PC-9 (cell line): Measurements from ENCODE around the gene KAZALD1.

ENCODE experiments used
- EZH2 ChIP-seq: fragments of 200-600 bp; sonication (generic); IDR thresholded peaks from 2 replicates; pipeline ENCODE4 v1.8.0; 2017; ENCODE audit warnings: antibody characterized with exemption, low read depth
- TF ChIP-seq, protein P1 (sequence below): fragments of 200-600 bp; sonication (generic); conservative IDR thresholded peaks from 2 replicates; pipeline ENCODE4 v1.6.1; 2017; ENCODE audit warnings: mixed run types, antibody characterized with exemption, mild to moderate bottlenecking, moderate library complexity

DNA sequence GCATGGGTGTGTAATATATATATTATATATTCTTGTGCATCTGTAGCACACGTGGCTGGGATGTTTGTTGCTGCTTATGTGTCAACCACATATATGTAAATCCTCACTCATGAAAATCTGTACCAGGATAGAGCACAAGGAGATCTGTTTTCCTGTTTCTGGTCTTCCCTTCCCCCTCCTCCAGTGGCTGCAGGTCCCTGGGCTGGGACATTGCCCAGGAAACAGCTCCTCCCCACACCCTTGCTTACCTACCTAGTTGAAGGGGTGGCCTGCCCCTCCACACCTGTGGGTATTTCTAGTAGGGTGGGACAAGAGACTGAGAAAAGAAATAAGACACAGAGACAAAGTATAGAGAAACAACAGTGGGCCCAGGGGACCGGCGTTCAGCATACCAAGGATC is 28.5 kb upstream of the KAZALD1 start:
- TF ChIP-seq, protein P1, sequence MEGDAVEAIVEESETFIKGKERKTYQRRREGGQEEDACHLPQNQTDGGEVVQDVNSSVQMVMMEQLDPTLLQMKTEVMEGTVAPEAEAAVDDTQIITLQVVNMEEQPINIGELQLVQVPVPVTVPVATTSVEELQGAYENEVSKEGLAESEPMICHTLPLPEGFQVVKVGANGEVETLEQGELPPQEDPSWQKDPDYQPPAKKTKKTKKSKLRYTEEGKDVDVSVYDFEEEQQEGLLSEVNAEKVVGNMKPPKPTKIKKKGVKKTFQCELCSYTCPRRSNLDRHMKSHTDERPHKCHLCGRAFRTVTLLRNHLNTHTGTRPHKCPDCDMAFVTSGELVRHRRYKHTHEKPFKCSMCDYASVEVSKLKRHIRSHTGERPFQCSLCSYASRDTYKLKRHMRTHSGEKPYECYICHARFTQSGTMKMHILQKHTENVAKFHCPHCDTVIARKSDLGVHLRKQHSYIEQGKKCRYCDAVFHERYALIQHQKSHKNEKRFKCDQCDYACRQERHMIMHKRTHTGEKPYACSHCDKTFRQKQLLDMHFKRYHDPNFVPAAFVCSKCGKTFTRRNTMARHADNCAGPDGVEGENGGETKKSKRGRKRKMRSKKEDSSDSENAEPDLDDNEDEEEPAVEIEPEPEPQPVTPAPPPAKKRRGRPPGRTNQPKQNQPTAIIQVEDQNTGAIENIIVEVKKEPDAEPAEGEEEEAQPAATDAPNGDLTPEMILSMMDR, result no peak
- TF ChIP-seq EZH2, result no peak
